ENCODE data around the gene SLC23A2. TPM values are rescaled to one million over a fixed set of nuclear protein-coding genes. Genes with fewer than 3 reads are reported as not detected.

SLC23A2 gene
- total and polyA plus RNA-seq, 2 experiments from 2014 or later: 5.9 to 9.6 TPM

- in situ Hi-C loops (cut with MboI): no loop called here
- no peaks in the 10 kb centered on the region for H3K79me2 ChIP-seq (ENCODE audit: insufficient read depth)
- H3K4me1 ChIP-seq (ENCODE audit: insufficient read depth): no peaks in the 10 kb centered on the region
- no peaks in the 10 kb centered on the region for H3K27me3 ChIP-seq (replicated peaks; ENCODE audit: insufficient read depth)
- H3K9me3 ChIP-seq (ENCODE audit: low read depth): no peaks in the 10 kb centered on the region
- no peaks in the 10 kb centered on the region for H3F3A ChIP-seq (ENCODE audit: insufficient read depth)
- 91% methylated on average over 19 to 20 of the region's 20 CpGs for WGBS, 2 experiments (ENCODE audit: low coverage in 1 of 2, low lambda C conversion rate in 2 of 2, missing lambda C conversion rate in 2 of 2)
- no peaks in the 10 kb centered on the region for H3K36me3 ChIP-seq (ENCODE audit: low read depth)
- no peak overlapping the region for H3K9ac ChIP-seq
- no peak overlapping the region for H3K27ac ChIP-seq
- TF ChIP-seq EZH2phosphoT487 (IDR thresholded peaks at IDR 0.05; ENCODE audit: insufficient read depth, low read depth) (no peak), EZH2 (IDR thresholded peaks at IDR 0.05; ENCODE audit: insufficient read depth, poor library complexity, severe bottlenecking) (no peak)
- no peak overlapping the region for H2AFZ ChIP-seq
- no peak overlapping the region for H3K4me3 ChIP-seq
- no peak overlapping the region for H3K4me2 ChIP-seq (ENCODE audit: unreplicated experiment)
- H4K20me1 ChIP-seq (ENCODE audit: insufficient read depth): no peaks in the 10 kb centered on the region
- DNase-seq: no peak
- no peaks in the 10 kb centered on the region for H3K9me2 ChIP-seq (ENCODE audit: insufficient read depth)
These were observed 131.8 kb downstream of the SLC23A2 start for GRCh38 chr20:4869290-4870193.

DNA sequence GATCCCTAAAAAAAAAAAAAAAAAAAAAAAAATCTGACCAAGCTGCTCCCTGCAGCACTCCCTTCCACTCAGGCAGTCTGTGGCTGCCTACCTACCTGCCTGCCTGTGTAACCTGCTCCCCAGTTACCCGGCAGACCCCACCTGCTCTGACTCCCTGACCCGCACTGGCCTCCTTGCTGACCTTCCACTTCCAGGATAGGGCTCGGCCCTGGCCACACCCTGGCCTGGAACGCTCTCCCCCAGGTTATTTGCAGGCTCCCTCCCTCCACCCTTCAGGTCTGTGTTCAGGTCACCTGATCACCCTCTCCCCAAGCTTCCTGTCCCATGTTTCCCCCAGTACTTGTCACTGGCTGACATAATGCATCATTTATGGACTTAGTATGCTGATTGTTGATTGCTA, 134.3 kb downstream of the SLC23A2 start:
- no peak overlapping the region for H3K4me2 ChIP-seq (ENCODE audit: unreplicated experiment)
- H2AFZ ChIP-seq: no peak overlapping the region
- H3K9ac ChIP-seq: no peak overlapping the region
- no peaks in the 10 kb centered on the region for H3K27me3 ChIP-seq (replicated peaks; ENCODE audit: insufficient read depth)
- no peaks in the 10 kb centered on the region for H3K9me2 ChIP-seq (ENCODE audit: insufficient read depth)
- no peaks in the 10 kb centered on the region for H3K9me3 ChIP-seq (ENCODE audit: low read depth)
- H3K27ac ChIP-seq: no peak overlapping the region
- TF ChIP-seq EZH2phosphoT487 (IDR thresholded peaks at IDR 0.05; ENCODE audit: insufficient read depth, low read depth) (no peak), EZH2 (IDR thresholded peaks at IDR 0.05; ENCODE audit: insufficient read depth, poor library complexity, severe bottlenecking) (no peak)
- H3K79me2 ChIP-seq (ENCODE audit: insufficient read depth): no peaks in the 10 kb centered on the region
- no peak overlapping the region for H3K4me3 ChIP-seq
- no peaks in the 10 kb centered on the region for H3K36me3 ChIP-seq (ENCODE audit: low read depth)
- H4K20me1 ChIP-seq (ENCODE audit: insufficient read depth): no peaks in the 10 kb centered on the region
- no peak for DNase-seq
- no peaks in the 10 kb centered on the region for H3F3A ChIP-seq (ENCODE audit: insufficient read depth)
- no peaks in the 10 kb centered on the region for H3K4me1 ChIP-seq (ENCODE audit: insufficient read depth)
- 94 to 95% methylated on average over 4 of the region's 4 CpGs for WGBS, 2 experiments (ENCODE audit: low coverage in 1 of 2, low lambda C conversion rate in 2 of 2, missing lambda C conversion rate in 2 of 2)
- in situ Hi-C loops (cut with MboI): no loop called here

GRCh38 chr20:4866429-4866828, 134.9 kb downstream of the SLC23A2 start:
- WGBS, 2 experiments (ENCODE audit: low coverage in 1 of 2, low lambda C conversion rate in 2 of 2, missing lambda C conversion rate in 2 of 2): 93 to 100% methylated on average over 2 of the region's 2 CpGs
- H3K27me3 ChIP-seq (replicated peaks; ENCODE audit: insufficient read depth): no peaks in the 10 kb centered on the region

DNA sequence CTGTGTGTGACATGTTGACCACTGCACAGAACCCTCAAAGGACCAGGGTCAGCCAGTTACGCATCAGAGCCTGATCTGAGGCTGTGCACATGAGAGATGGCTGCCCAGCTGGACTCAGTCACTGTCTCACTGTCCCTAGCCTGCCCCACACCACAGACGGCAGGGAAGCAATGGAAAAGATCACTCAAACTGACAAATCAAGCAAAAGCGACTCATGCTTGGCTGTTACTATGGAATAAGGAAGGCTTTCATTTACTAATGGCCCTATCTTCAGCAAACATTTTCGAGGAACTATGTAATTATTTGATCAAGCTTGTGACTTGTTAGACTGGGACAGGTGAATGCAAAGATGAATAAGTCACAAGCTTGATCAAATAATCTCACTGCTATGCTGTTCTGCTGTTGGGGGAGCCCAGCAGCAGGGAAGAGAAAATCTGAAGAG, 137.0 kb downstream of the SLC23A2 start:
- H3K4me1 ChIP-seq (ENCODE audit: insufficient read depth): no peaks in the 10 kb centered on the region
- no peaks in the 10 kb centered on the region for H3K9me3 ChIP-seq (ENCODE audit: low read depth)
- TF ChIP-seq EZH2phosphoT487 (IDR thresholded peaks at IDR 0.05; ENCODE audit: insufficient read depth, low read depth) (no peak), EZH2 (IDR thresholded peaks at IDR 0.05; ENCODE audit: insufficient read depth, poor library complexity, severe bottlenecking) (no peak)
- H3K9me2 ChIP-seq (ENCODE audit: insufficient read depth): no peaks in the 10 kb centered on the region
- no peaks in the 10 kb centered on the region for H3K79me2 ChIP-seq (ENCODE audit: insufficient read depth)
- no peak overlapping the region for H2AFZ ChIP-seq
- H3K36me3 ChIP-seq (ENCODE audit: low read depth): peaks cover 5% of the 10 kb centered on the region; the same call in 1 of the 2 replicates
- H3F3A ChIP-seq (ENCODE audit: insufficient read depth): no peaks in the 10 kb centered on the region
- H4K20me1 ChIP-seq (ENCODE audit: insufficient read depth): no peaks in the 10 kb centered on the region
- no peak for DNase-seq
- H3K4me2 ChIP-seq (ENCODE audit: unreplicated experiment): no peak overlapping the region
- no peak overlapping the region for H3K9ac ChIP-seq
- in situ Hi-C loops (cut with MboI): no loop called here
- no peak overlapping the region for H3K27ac ChIP-seq
- 74 to 83% methylated on average over 4 of the region's 4 CpGs for WGBS, 2 experiments (ENCODE audit: low coverage in 1 of 2, low lambda C conversion rate in 2 of 2, missing lambda C conversion rate in 2 of 2)
- no peak overlapping the region for H3K4me3 ChIP-seq
- no peaks in the 10 kb centered on the region for H3K27me3 ChIP-seq (replicated peaks; ENCODE audit: insufficient read depth)

More at GRCh38 chr20:4866429-4866828, 134.9 kb downstream of the SLC23A2 start:
- no peak overlapping the region for H3K4me3 ChIP-seq
- H3K4me1 ChIP-seq (ENCODE audit: insufficient read depth): no peaks in the 10 kb centered on the region
- H3K79me2 ChIP-seq (ENCODE audit: insufficient read depth): no peaks in the 10 kb centered on the region
- no peak for DNase-seq
- H3K9me2 ChIP-seq (ENCODE audit: insufficient read depth): no peaks in the 10 kb centered on the region
- TF ChIP-seq EZH2 (IDR thresholded peaks at IDR 0.05; ENCODE audit: insufficient read depth, poor library complexity, severe bottlenecking) (no peak), EZH2phosphoT487 (IDR thresholded peaks at IDR 0.05; ENCODE audit: insufficient read depth, low read depth) (no peak)
- no peak overlapping the region for H2AFZ ChIP-seq
- H3F3A ChIP-seq (ENCODE audit: insufficient read depth): no peaks in the 10 kb centered on the region
- no peak overlapping the region for H3K9ac ChIP-seq
- no peaks in the 10 kb centered on the region for H3K36me3 ChIP-seq (ENCODE audit: low read depth)
- H4K20me1 ChIP-seq (ENCODE audit: insufficient read depth): no peaks in the 10 kb centered on the region
- no peak overlapping the region for H3K27ac ChIP-seq
- in situ Hi-C loops (cut with MboI): no loop called here
- no peaks in the 10 kb centered on the region for H3K9me3 ChIP-seq (ENCODE audit: low read depth)
- no peak overlapping the region for H3K4me2 ChIP-seq (ENCODE audit: unreplicated experiment)
